HG03520 (cell line): ENCODE results near the gene DTL.

Experiments used
- ATAC-seq: cut with Tn5 transposase; IDR thresholded peaks from one replicate; pipeline ENCODE4 v1.9.1; 2021; ENCODE audit warnings: mild to moderate bottlenecking, moderate library complexity; ENCODE audit not compliant: unreplicated experiment

DTL gene

GRCh38 chr1:212124690-212125582 lies 89.4 kb downstream of the DTL start:
- no peak for ATAC-seq

- no peak for ATAC-seq
Observed at GRCh38 chr1:212125654-212126053, 90.1 kb downstream of the DTL start.

GRCh38 chr1:212127221-212127620 lies 91.7 kb downstream of the DTL start:
- ATAC-seq, result no peak

GRCh38 chr1:212129781-212130180 lies 94.2 kb downstream of the DTL start:
- no peak for ATAC-seq

GRCh38 chr1:212132025-212132424 lies 96.5 kb downstream of the DTL start:
- no peak for ATAC-seq

- no peak for ATAC-seq
Observed at GRCh38 chr1:212133319-212133718, 97.8 kb downstream of the DTL start.

- ATAC-seq, result no peak
Observed at GRCh38 chr1:212135166-212135565, 99.6 kb downstream of the DTL start.

GRCh38 chr1:212137854-212138253 lies 102.3 kb downstream of the DTL start:
- no peak for ATAC-seq

GRCh38 chr1:212138457-212138856 lies 102.9 kb downstream of the DTL start:
- ATAC-seq, result no peak

- ATAC-seq, result no peak
Observed at GRCh38 chr1:212139526-212140135, 104.1 kb downstream of the DTL start.

- no peak for ATAC-seq
Observed at GRCh38 chr1:212141404-212141803, 105.9 kb downstream of the DTL start.

GRCh38 chr1:212142883-212143530 lies 107.5 kb downstream of the DTL start:
- ATAC-seq, result no peak

- no peak for ATAC-seq
Observed at GRCh38 chr1:212147581-212148033, 112.1 kb downstream of the DTL start.

GRCh38 chr1:212149566-212149965 lies 114.0 kb downstream of the DTL start:
- no peak for ATAC-seq

GRCh38 chr1:212152308-212152693 lies 116.8 kb downstream of the DTL start:
- no peak for ATAC-seq

GRCh38 chr1:212152869-212153268 lies 117.3 kb downstream of the DTL start:
- ATAC-seq, result no peak

- ATAC-seq, result no peak
Observed at GRCh38 chr1:212153635-212154034, 118.1 kb downstream of the DTL start.
